Skeletal muscle tissue (tissue), 4 donors: ENCODE data around the gene FN1. TPM values are rescaled to one million over a fixed set of nuclear protein-coding genes. Genes with fewer than 3 reads are reported as not detected.

Experiments
- H3K27ac ChIP-seq: one replicate; pipeline ENCODE4 v1.7.0; 2013; ENCODE audit warnings: mild to moderate bottlenecking, low read depth, low read length, inconsistent platforms
- H3K27me3 ChIP-seq, 3 donors: one replicate each; pipeline ENCODE4 v1.7.0; 2013; ENCODE audit warnings: low read length in 3 of 3; ENCODE audit not compliant: control insufficient read depth in 3 of 3, insufficient read depth in 3 of 3
- H3K36me3 ChIP-seq, 3 donors: one replicate each; pipeline ENCODE4 v1.7.0; 2013; ENCODE audit warnings: low read length in 3 of 3; ENCODE audit not compliant: control insufficient read depth in 3 of 3, insufficient read depth in 3 of 3
- H3K4me1 ChIP-seq, 3 donors: one replicate each; pipeline ENCODE4 v1.7.0; 2013; ENCODE audit warnings: low read length in 3 of 3, mild to moderate bottlenecking in 3 of 3; ENCODE audit not compliant: control insufficient read depth in 3 of 3, insufficient read depth in 3 of 3
- H3K4me3 ChIP-seq, 3 donors: one replicate each; pipeline ENCODE4 v1.7.0; 2013; ENCODE audit warnings: low read length in 3 of 3
- H3K9ac ChIP-seq, 3 donors: one replicate each; pipeline ENCODE4 v1.7.0; 2013; ENCODE audit warnings: low read length in 3 of 3, mild to moderate bottlenecking in 3 of 3, moderate library complexity in 2 of 3, low read depth in 1 of 3
- H3K9me3 ChIP-seq, 3 donors: one replicate each; pipeline ENCODE4 v1.7.0; 2013; ENCODE audit warnings: low read length in 3 of 3; ENCODE audit not compliant: control insufficient read depth in 3 of 3
- total RNA-seq: library from RNA; depleted of rRNA; stranded (reverse); fragments of >200 nt; gene quantifications from one replicate; pipeline ENCODE4 v1.2.3, GENCODE V29; 2014
- donor health status: Osteomylitis.

Gene FN1
- total RNA-seq, 1 donor from 2014 or later, result 301 TPM

- Histone ChIP-seq H3K36me3 (no peaks in the 10 kb centered on the region), H3K9me3 (no peaks in the 10 kb centered on the region), H3K9ac (no peak overlapping the region), H3K27me3 (peaks cover 0 to under 1% (median 0%) of the 10 kb centered on the region in 3 donors), H3K4me1 (no peaks in the 10 kb centered on the region), H3K4me3 (no peak overlapping the region), H3K27ac (no peak overlapping the region)
These were observed 6.5 kb upstream of the FN1 start for GRCh38 chr2:215442401-215442787.

GRCh38 chr2:215441560-215442400 is 5.9 kb upstream of the FN1 start:
- Histone ChIP-seq H3K27me3 (peaks cover 0 to 7% (median 2%) of the 10 kb centered on the region in 3 donors), H3K36me3 (no peaks in the 10 kb centered on the region), H3K9me3 (no peaks in the 10 kb centered on the region), H3K27ac (no peak overlapping the region), H3K4me1 (peaks cover 0 to 3% (median 2%) of the 10 kb centered on the region in 3 donors), H3K9ac (no peak overlapping the region), H3K4me3 (no peak overlapping the region)

GRCh38 chr2:215439980-215440512 is 4.2 kb upstream of the FN1 start:
- Histone ChIP-seq H3K27ac (no peak overlapping the region), H3K9ac (no peak overlapping the region), H3K9me3 (no peaks in the 10 kb centered on the region), H3K27me3 (peaks cover 10 to 18% (median 11%) of the 10 kb centered on the region in 3 donors), H3K4me1 (peaks cover 3 to 12% (median 10%) of the 10 kb centered on the region in 3 donors), H3K4me3 (no peak overlapping the region), H3K36me3 (no peaks in the 10 kb centered on the region)

GRCh38 chr2:215439404-215439803 is 3.5 kb upstream of the FN1 start:
- Histone ChIP-seq H3K4me3 (no peak overlapping the region), H3K9me3 (no peaks in the 10 kb centered on the region), H3K4me1 (peaks cover 3 to 12% (median 11%) of the 10 kb centered on the region in 3 donors), H3K27ac (no peak overlapping the region), H3K27me3 (peaks cover 10 to 23% (median 15%) of the 10 kb centered on the region in 3 donors), H3K36me3 (no peaks in the 10 kb centered on the region), H3K9ac (no peak overlapping the region)

- Histone ChIP-seq H3K9ac (peak overlapping the region in 1 of 3 donors; percentile 76), H3K9me3 (no peaks in the 10 kb centered on the region), H3K4me1 (peaks cover 3 to 12% (median 11%) of the 10 kb centered on the region in 3 donors), H3K27ac (peak overlapping the region; percentile 83), H3K27me3 (peaks cover 10 to 27% (median 15%) of the 10 kb centered on the region in 3 donors), H3K4me3 (peak overlapping the region in 1 of 3 donors; percentile 45), H3K36me3 (no peaks in the 10 kb centered on the region)
These were observed 1.7 kb upstream of the FN1 start for GRCh38 chr2:215437614-215438013.

GRCh38 chr2:215436705-215437565 is 1.1 kb upstream of the FN1 start:
- Histone ChIP-seq H3K4me1 (peaks cover 3 to 12% (median 11%) of the 10 kb centered on the region in 3 donors), H3K36me3 (peaks cover 0 to 4% (median 0%) of the 10 kb centered on the region in 3 donors), H3K9me3 (no peaks in the 10 kb centered on the region), H3K27me3 (peaks cover 10 to 27% (median 15%) of the 10 kb centered on the region in 3 donors), H3K9ac (peak overlapping the region; percentile 76 to 87 (median 77)), H3K27ac (peak overlapping the region; percentile 83), H3K4me3 (peak overlapping the region; percentile 71 to 78 (median 72))

GRCh38 chr2:215435280-215435869 is 493 bp downstream of the FN1 start:
- Histone ChIP-seq H3K27me3 (peaks cover 10 to 27% (median 15%) of the 10 kb centered on the region in 3 donors), H3K9me3 (no peaks in the 10 kb centered on the region), H3K4me1 (peaks cover 3 to 12% (median 11%) of the 10 kb centered on the region in 3 donors), H3K9ac (peak overlapping the region; percentile 46 to 77 (median 54)), H3K36me3 (peaks cover 0 to 4% (median 0%) of the 10 kb centered on the region in 3 donors), H3K4me3 (peak overlapping the region; percentile 72 to 79 (median 76)), H3K27ac (peak overlapping the region; percentile 75)

GRCh38 chr2:215434447-215435279 is 1.2 kb downstream of the FN1 start:
- no peak overlapping the region for H3K27ac ChIP-seq

More at GRCh38 chr2:215434447-215435279, 1.2 kb downstream of the FN1 start:
- Histone ChIP-seq H3K4me1 (peaks cover 3 to 12% (median 11%) of the 10 kb centered on the region in 3 donors), H3K4me3 (peak overlapping the region in 2 of 3 donors; percentile 76 to 79), H3K9me3 (no peaks in the 10 kb centered on the region), H3K27me3 (peaks cover 10 to 27% (median 15%) of the 10 kb centered on the region in 3 donors), H3K36me3 (peaks cover 0 to 4% (median 0%) of the 10 kb centered on the region in 3 donors), H3K9ac (peak overlapping the region; percentile 46 to 77 (median 54))
